K562 (cell line): ENCODE data around the gene SNRPD2. TPM values are rescaled to one million over a fixed set of nuclear protein-coding genes. Genes with fewer than 3 reads are reported as not detected.
A peak's percentile ranks its signal among the peaks of the same experiment; 100 is the strongest.

Source experiments
- ARNT ChIP-seq, 2 experiments: fragments of 450-650 bp; IDR thresholded peaks; 2 replicates each; pipeline ENCODE4 v1.6.1; 2016; ENCODE audit warnings: mild to moderate bottlenecking in 1 of 2
- ATF1 ChIP-seq, 2 experiments: fragments of 450-650 bp in 1 of 2; IDR thresholded peaks; 2 replicates each; pipeline ENCODE4 v1.6.1; 2016; ENCODE audit warnings: missing compliant biosample characterization in 1 of 2, missing genetic modification characterization in 1 of 2
- BRF1 ChIP-seq: IDR thresholded peaks from 3 replicates; pipeline ENCODE4 v1.6.1; 2011; ENCODE audit warnings: borderline replicate concordance, mild to moderate bottlenecking; ENCODE audit not compliant: insufficient read length; ENCODE audit errors: extremely low read depth
- CBX2 ChIP-seq: fragments of 200-600 bp; sonication (generic); IDR thresholded peaks from one replicate; pipeline ENCODE4 v1.6.1; 2012; ENCODE audit warnings: mild to moderate bottlenecking, low read length, inconsistent platforms; ENCODE audit not compliant: insufficient read depth, poor library complexity, severe bottlenecking
- CTBP1 ChIP-seq: fragments of 450-650 bp; IDR thresholded peaks from 2 replicates; pipeline ENCODE4 v1.6.1; 2016; ENCODE audit warnings: borderline replicate concordance
- EGR1 ChIP-seq: fragments of 450-650 bp; conservative IDR thresholded peaks from 2 replicates; pipeline ENCODE4 v1.6.1; 2017; ENCODE audit warnings: mild to moderate bottlenecking
- HNRNPK ChIP-seq: fragments of 200-400 bp; formaldehyde crosslinking; IDR thresholded peaks from one replicate; pipeline ENCODE4 v1.6.1; 2018; ENCODE audit warnings: mild to moderate bottlenecking, low read depth, low read length; ENCODE audit not compliant: poor library complexity, severe bottlenecking
- KLF1 ChIP-seq: fragments of 450-650 bp; IDR thresholded peaks from 2 replicates; pipeline ENCODE4 v1.6.1; 2016; ENCODE audit warnings: missing genetic modification characterization, missing compliant biosample characterization
- KLF10 ChIP-seq: fragments of 250-450 bp; sonication (Bioruptor Pico); IDR thresholded peaks from 2 replicates; pipeline ENCODE4 v1.6.1; 2021; ENCODE audit warnings: matching md5 sums
- RB1 ChIP-seq: fragments of 450-650 bp; IDR thresholded peaks from 2 replicates; pipeline ENCODE4 v1.6.1; 2017; ENCODE audit warnings: low read depth, mild to moderate bottlenecking
- RBM14 ChIP-seq: fragments of 200-400 bp; formaldehyde crosslinking; IDR thresholded peaks from 2 replicates; pipeline ENCODE4 v1.6.1; 2018; ENCODE audit warnings: low read depth, mild to moderate bottlenecking, low read length, moderate library complexity, borderline replicate concordance; ENCODE audit not compliant: insufficient read depth
- RCOR1 ChIP-seq, 2 experiments: IDR thresholded peaks; 2 replicates each; pipeline ENCODE4 v1.6.1; 2012; ENCODE audit warnings: low read depth in 2 of 2, low read length in 2 of 2, borderline replicate concordance in 1 of 2, improper control_type of control experiment in 1 of 2
- TEAD1 ChIP-seq, 2 experiments: fragments of 450-650 bp in 1 of 2; sonication (generic) in 1 of 2; formaldehyde crosslinking; IDR thresholded peaks; 2 replicates each; pipeline versions ENCODE4 v1.4.0 to v1.8.0; 2020 to 2022; ENCODE audit warnings: mild to moderate bottlenecking in 2 of 2, missing genetic modification reagents in 1 of 2
- TEAD4 ChIP-seq, 2 experiments: sonication (generic) in 1 of 2; formaldehyde crosslinking in 1 of 2; IDR thresholded peaks; 2 replicates each; pipeline versions ENCODE4 v1.6.1 to v1.8.0; 2012 to 2022; ENCODE audit warnings: borderline replicate concordance in 1 of 2, inconsistent platforms in 1 of 2, low read length in 1 of 2, mild to moderate bottlenecking in 1 of 2, missing genetic modification reagents in 1 of 2
- WHSC1 ChIP-seq: IDR thresholded peaks from one replicate; pipeline ENCODE4 v1.6.1; 2012; ENCODE audit warnings: low read length, control low read depth, inconsistent platforms
- XRCC5 ChIP-seq: fragments of 200-400 bp; formaldehyde crosslinking; IDR thresholded peaks from 2 replicates; pipeline ENCODE4 v1.6.1; 2017; ENCODE audit warnings: low read depth, mild to moderate bottlenecking, low read length
- ZBED1 ChIP-seq: IDR thresholded peaks from 2 replicates; pipeline ENCODE4 v1.6.1; 2014
- ZBTB2 ChIP-seq: fragments of 450-650 bp; IDR thresholded peaks from 2 replicates; pipeline ENCODE4 v1.6.1; 2016; ENCODE audit warnings: antibody characterized with exemption
- ZFP36 ChIP-seq: fragments of 150-350 bp; IDR thresholded peaks from 2 replicates; pipeline ENCODE4 v1.6.1; 2018; ENCODE audit warnings: low read length, low read depth; ENCODE audit not compliant: partially characterized antibody
- ZNF717 ChIP-seq: fragments of 250-450 bp; sonication (Bioruptor Pico); IDR thresholded peaks from 2 replicates; pipeline ENCODE4 v1.5.0; 2021
- polyA plus RNA-seq, 8 experiments: library from polyadenylated mRNA; depleted of rRNA in 4 of 8; stranded (reverse) in 5 of 8; unstranded in 3 of 8; fragments of >200 nt; fragmentation: Nextera tagmentation in 2 of 8; fragmentation: Illumina TruSeq in 1 of 8; extraction: Ambion mirVana in 2 of 8; extraction: Trizol in 1 of 8; gene quantifications; 2 replicates each; pipeline versions ENCODE4 v1.2.1 to v1.2.3, GENCODE V29; 2011 to 2014; ENCODE audit warnings: inconsistent platforms in 1 of 8, missing spikeins in 1 of 8
- total RNA-seq, 7 experiments: library from RNA; depleted of rRNA in 6 of 7; stranded (reverse); fragments of >200 nt in 6 of 7; fragmentation: Illumina TruSeq in 2 of 7; extraction: Trizol in 2 of 7; gene quantifications; 2 replicates each; pipeline versions ENCODE4 v1.2.1 to v1.2.3, GENCODE V29; 2011 to 2021; ENCODE audit warnings: low replicate concordance in 1 of 7
- TF ChIP-seq, protein P1 (sequence below): conservative IDR thresholded peaks from 2 replicates; pipeline ENCODE4 v1.6.1; 2011; ENCODE audit warnings: low read depth, mild to moderate bottlenecking, low read length; ENCODE audit not compliant: control insufficient read depth
- TF ChIP-seq, protein P2 (sequence below): fragments of 200-800 bp; sonication (Bioruptor generic); IDR thresholded peaks from 2 replicates; pipeline ENCODE4 v1.6.1; 2017; ENCODE audit warnings: missing genetic modification characterization, missing compliant biosample characterization
- TF ChIP-seq, protein P3 (sequence below): sonication (generic); formaldehyde crosslinking; IDR thresholded peaks from 2 replicates; pipeline ENCODE4 v1.8.0; 2022; ENCODE audit warnings: missing genetic modification reagents, mild to moderate bottlenecking, borderline replicate concordance

SNRPD2 gene
- total and polyA plus RNA-seq, 9 of the 15 experiments (the other 6 are each of a cell fraction or from before 2014, with no cell fraction given) = 728 to 4,411 (median 1,029) TPM

GRCh38 chr19:45691516-45692186 lies at the start of gene SNRPD2 (continued):
- TF ChIP-seq HNRNPK = no peak
- peak; percentile 29; the same call in 1 of the 2 replicates for TF ChIP-seq ZBED1
- TF ChIP-seq, protein P1, sequence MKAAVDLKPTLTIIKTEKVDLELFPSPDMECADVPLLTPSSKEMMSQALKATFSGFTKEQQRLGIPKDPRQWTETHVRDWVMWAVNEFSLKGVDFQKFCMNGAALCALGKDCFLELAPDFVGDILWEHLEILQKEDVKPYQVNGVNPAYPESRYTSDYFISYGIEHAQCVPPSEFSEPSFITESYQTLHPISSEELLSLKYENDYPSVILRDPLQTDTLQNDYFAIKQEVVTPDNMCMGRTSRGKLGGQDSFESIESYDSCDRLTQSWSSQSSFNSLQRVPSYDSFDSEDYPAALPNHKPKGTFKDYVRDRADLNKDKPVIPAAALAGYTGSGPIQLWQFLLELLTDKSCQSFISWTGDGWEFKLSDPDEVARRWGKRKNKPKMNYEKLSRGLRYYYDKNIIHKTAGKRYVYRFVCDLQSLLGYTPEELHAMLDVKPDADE = 0 out of 2 replicates have a peak, but pooled peaks have one; percentile 16
- no peak for TF ChIP-seq RBM14
- TF ChIP-seq, protein P2, sequence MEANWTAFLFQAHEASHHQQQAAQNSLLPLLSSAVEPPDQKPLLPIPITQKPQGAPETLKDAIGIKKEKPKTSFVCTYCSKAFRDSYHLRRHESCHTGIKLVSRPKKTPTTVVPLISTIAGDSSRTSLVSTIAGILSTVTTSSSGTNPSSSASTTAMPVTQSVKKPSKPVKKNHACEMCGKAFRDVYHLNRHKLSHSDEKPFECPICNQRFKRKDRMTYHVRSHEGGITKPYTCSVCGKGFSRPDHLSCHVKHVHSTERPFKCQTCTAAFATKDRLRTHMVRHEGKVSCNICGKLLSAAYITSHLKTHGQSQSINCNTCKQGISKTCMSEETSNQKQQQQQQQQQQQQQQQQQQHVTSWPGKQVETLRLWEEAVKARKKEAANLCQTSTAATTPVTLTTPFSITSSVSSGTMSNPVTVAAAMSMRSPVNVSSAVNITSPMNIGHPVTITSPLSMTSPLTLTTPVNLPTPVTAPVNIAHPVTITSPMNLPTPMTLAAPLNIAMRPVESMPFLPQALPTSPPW (CRISPR knock-in tag) = peak; percentile 82
- peak; percentile 37 for TF ChIP-seq EGR1
- TF ChIP-seq TEAD4 (IDR thresholded peaks at IDR 0.05; ENCODE audit: low read length) = peak; percentile 5; the same call in 1 of the 2 replicates
- no peak for TF ChIP-seq TEAD4 (CRISPR knock-in tag; IDR thresholded peaks at IDR 0.05; ENCODE audit: borderline replicate concordance)
- peak; percentile 57; the same call in 1 of the 2 replicates for TF ChIP-seq XRCC5
- TF ChIP-seq BRF1 = no peak
- peak; percentile 59; the same call in 1 of the 2 replicates for TF ChIP-seq RB1
- peak; percentile 53; the same call in 1 of the 2 replicates for TF ChIP-seq KLF1 (tag)
- TF ChIP-seq ZNF717 (CRISPR knock-in tag) = no peak
- TF ChIP-seq CBX2 = no peak
- no peak; the same call in 1 of the 2 replicates for TF ChIP-seq CTBP1
- 0 out of 4 replicates have a peak, but pooled peaks of 1 of the 2 experiments have one; percentile 37 for TF ChIP-seq RCOR1 (IDR thresholded peaks at IDR 0.05; ENCODE audit: borderline replicate concordance in 1 of 2, low read depth in 2 of 2, low read length in 2 of 2)
- no peak for TF ChIP-seq KLF10 (CRISPR knock-in tag)
- TF ChIP-seq WHSC1 = no peak
- peak; percentile 78; the same call in 1 of the 2 replicates for TF ChIP-seq ZBTB2
- TF ChIP-seq, protein P3, sequence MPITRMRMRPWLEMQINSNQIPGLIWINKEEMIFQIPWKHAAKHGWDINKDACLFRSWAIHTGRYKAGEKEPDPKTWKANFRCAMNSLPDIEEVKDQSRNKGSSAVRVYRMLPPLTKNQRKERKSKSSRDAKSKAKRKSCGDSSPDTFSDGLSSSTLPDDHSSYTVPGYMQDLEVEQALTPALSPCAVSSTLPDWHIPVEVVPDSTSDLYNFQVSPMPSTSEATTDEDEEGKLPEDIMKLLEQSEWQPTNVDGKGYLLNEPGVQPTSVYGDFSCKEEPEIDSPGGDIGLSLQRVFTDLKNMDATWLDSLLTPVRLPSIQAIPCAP (CRISPR knock-in tag) = no peak
- no peak for TF ChIP-seq ZFP36
- no peak for TF ChIP-seq ATF1 (CRISPR knock-in tag; IDR thresholded peaks at IDR 0.05)
- no peak for TF ChIP-seq ATF1 (tag; IDR thresholded peaks at IDR 0.05)
- peak in 1 of 2 experiments; percentile 16; a peak in 1 of 4 replicates for TF ChIP-seq ARNT (IDR thresholded peaks at IDR 0.05)
- TF ChIP-seq TEAD1 (CRISPR knock-in tag; IDR thresholded peaks at IDR 0.05) = peak in 1 of 2 experiments; percentile 72; a peak in 2 of 4 replicates
